Hepatic stellate cell (primary cell): ENCODE data around the gene WASF3.

Experiments used
- DNase-seq: peaks from one replicate; pipeline ENCODE4 v3.0.0; 2011; ENCODE audit warnings: low spot score

WASF3 gene

DNA sequence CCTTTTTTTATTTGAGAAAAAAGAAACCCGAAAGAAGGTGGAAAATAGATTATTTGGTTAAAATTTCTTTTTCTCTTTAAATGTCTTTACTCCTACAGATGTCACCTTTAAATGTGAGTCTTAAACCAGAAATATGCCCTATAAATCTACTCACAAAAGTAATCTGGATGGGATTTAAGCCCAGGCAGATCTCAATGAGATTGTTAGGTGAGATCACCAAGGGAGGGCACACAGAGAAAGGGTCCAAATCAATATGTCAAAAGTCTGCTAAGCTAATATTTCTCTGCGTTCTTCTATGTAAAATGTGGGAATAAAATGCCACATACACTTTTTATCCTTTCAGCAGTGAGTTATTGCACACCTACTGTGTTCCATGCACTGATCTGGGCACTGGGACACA, 32.9 kb downstream of the WASF3 start:
- no peak for DNase-seq

DNA sequence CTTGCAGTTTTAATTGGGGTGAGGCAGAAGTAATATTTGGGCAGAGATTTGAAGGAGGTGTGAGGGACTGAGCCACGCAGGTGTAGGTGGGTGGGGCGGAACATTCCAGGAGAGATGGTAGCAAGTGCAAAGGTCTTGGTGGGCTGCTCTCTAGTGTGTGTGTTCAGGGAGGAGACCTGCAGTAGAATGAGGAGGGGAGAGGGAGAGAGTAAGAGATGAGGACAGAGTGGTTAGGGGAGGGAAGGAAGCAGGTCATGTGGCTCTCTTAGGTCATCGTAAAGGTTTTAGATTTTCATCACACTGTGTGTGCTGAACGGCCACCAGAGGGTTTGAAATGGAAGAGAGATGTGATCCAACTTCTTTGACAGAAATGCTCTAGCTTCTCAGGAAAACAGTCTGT, 33.5 kb downstream of the WASF3 start:
- no peak for DNase-seq

DNA sequence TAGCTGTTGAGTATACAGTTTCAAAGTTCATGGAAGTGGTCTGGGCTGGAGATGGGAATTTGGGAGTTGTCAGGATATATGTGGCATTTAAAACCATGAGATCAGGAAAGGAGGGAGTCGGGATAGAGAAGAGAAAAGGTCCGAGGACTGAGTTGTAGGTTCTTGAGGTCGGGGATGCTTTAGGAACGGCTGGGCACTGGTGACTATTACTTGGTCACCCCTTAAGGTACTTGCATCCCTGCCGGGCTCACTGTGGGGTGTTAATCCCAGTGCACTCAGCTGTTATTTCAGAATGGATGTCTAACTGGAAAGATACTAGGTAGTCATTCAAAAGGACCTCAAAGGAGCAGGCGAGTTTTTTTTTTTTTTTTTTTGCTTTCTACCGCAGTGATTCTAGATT, 34.2 kb downstream of the WASF3 start:
- DNase-seq = no peak

DNA sequence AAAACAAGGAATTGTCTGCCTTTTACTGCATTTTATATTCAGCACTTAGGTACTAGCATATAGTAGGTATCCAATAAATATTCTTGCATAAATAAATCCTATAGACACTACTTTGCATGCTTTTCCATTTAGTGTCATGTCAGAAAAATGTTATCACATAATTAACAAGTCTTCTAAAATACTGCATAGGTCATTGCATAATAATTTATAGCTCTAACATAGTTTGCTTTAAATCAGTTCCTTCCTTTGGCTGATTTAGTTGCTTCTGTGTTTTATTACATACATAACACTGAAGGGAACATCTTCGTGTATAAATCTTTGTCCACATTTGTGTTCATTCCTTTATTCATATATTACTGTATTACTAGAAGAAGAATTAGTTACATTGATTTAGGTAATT, 36.2 kb downstream of the WASF3 start:
- DNase-seq = no peak

DNA sequence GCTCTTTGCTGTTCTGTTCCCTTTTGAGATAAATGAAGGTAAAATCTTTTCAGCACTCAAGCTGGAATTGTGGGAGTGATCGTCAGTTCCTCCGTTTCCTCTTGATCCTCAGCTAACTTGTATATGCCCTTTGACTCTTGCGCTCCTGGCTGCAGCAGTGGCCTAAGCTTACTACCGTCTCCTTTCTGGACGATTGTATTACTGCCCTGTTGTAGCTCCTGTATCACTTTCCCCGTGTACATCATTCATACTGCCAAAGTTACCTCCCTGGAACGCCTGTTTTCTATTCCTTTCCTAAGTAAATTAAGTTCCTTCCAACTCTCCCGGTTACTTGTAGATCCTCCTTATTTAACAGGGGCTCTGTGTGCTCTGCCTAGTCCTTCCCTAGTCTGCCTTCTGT, 36.9 kb downstream of the WASF3 start:
- DNase-seq = no peak

DNA sequence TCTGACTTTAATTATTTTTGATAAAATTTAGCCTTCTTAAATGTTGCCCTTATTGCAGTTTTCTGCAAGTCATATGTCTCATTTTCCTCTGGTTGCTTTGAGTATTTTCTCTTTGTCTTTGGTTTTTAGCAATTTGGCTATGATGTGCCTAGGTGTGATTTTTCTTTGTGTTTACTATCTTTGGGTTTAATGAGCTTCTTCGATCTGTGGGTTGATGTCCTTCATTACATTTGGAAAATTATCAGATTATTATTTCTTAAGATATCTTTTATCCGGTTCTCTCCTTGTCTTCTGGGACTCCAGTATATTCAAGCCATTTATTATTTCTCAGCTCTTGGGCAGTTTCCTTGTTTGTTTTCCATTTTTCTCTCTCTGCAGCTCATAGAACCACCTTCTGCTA, 39.0 kb downstream of the WASF3 start:
- DNase-seq = no peak

DNA sequence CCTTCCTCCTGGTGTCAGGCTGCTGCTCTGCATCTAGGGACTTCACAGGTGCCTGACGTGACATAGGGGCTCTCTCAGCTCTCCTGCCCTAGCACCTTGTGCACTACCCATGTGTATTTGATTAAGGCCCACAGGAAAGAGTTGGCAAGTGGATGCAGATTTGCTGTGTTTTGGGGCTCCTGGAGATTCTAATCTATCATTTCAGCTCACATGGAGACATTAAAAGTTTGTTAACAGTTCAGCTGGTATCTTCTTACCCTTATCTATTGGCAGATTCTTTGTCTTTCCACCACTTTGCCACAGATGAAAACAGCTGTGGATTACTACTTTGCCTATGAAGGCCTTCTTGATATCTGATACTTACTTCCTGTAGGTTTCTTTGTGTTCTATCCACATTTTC, 41.9 kb downstream of the WASF3 start:
- no peak for DNase-seq

DNA sequence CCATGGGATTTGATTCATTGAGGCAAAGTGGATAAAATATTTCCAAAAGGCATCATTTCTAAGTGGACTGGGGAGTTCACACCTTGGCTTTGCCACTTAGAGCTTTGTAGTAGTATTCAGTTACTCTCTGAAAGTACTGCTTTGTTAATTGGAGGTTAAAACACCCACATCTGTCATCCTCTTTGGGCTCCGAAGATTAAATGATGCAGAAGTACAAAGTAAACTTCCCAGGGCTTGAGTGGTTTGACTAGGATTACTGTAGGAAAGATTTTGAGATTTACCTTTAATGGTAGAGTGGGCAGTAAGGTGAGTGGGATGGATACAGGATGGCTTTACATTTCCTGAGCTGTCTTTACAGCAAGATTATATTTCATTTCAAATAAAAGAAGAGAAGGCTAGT, 42.4 kb downstream of the WASF3 start:
- no peak for DNase-seq

DNA sequence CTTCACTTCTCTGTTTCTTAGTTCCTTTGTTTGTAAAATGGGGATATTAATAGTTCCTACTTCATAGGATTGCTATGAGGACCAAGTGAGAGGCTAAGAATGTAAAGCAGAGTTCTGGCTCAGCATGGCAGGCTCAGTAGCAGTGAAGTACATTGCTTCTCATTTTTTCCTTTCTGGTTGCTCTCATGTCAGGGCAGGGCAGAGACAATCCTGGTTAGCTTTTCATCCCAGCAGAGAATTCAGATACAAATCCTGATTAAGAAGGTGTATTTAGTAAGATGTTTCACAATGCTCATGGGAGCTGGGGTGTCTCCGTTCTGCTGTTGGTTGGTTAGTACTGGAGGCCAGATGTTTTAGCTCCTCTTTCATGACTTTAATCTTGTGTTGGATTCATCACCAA, 42.9 kb downstream of the WASF3 start:
- no peak for DNase-seq

DNA sequence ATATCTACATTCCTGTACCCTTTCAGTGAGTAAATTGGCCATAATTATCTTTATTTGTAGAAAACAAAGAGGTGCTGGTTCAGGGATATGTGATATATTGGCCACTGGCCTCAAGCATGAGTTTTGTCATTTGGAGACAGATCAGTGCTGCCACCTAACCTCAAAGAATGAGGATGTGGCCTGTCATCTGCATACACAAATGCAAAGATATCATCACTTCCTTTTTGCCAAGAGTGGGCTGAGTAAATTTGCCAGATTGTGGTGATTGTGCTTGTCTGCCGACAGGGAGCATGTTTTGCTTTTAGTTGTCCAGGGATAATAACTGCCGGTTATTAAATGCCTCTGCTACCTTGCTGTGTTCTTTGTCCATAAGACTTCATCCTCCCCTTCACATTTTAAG, 44.2 kb downstream of the WASF3 start:
- DNase-seq = peak; percentile 15

DNA sequence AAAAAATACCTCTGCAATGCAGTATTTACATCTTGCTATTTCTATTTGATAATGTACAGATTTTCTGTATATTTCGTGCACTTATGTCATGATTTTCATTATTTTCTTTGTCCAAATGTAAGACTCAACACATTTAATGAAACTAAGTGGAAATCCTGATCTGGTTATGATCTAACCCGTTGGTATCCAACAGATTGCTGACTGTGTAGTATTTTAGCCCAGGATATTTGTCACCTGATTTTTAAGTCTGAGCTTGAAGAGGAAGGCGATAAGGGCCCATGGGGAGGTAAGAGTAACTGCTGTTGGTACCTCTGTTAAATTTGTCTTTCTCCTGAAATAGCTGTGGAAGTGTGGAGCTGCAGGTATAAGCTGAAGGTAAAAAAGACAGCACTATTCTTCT, 45.3 kb downstream of the WASF3 start:
- no peak for DNase-seq

DNA sequence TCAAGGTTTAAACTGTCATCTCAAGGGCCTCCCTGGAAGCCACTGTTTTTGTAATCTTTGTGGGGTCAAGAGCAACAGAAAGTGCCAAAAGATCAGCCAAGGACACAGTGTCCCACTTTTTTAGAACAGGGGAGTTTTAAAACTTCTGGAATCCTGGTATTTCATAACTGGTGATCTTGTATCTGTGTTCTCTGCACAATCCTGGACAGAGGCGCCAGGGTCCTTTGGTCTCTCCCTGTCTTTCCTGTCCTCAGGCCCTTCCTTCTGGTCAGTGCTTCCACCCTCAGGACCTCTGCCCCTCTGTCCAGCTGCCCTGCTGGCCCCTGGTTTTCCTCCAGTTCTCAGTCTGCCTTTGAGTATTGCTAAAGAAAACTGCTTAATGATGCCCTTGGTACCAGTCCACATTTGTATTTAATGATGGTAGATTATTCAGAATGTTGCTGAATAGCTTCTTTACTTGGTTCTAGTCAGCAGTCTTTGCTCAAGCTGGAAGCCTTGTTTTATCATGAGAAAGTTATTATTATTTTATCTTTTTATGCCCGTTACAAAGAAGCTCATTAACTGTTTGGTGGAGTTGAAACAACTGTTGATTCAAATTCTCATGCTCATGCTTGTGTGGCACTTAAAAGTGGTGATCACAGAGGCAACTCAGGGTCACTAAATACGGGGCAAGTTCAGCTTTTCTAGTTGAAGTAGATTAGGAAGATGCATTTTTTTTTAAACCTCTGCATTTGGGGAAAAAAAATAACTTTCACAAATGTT, 47.5 kb downstream of the WASF3 start:
- no peak for DNase-seq

DNA sequence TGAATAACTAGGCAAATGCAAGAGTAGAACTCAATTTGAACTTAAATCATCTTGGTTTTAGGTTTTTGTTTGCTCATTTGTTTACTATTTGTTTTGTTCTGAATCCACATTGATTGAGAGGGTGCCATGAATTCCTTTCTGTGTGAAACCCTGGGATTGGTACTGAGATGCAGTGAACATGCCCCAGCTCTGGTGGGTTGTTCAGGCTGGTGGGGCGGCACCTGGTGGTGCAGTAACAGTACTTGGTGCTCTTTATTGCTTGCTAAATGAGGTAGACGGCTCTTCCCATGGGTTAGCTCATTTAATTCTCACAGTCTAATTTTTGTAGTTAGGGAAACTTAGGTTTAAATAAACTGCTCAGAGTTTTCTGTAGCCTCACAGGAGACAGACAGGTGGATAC, 48.4 kb downstream of the WASF3 start:
- no peak for DNase-seq

DNA sequence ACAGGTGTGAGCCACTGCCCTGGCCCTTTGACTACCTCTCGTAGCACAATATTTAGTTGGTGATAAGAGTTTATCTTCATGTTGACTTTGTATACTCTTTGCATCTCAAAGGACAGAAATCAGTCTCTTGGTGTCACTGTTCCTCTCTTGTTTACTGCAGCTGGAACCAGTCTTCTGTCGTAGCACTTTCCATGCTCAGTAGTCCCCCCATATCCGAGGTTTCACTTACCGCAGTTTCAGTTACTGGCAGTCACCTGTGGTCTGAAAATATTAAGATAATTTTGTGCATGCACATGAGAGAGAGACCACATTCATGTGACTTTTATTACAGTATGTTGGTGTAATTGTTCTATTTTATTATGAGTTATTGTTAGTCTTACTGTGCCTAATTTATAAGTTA, 49.1 kb downstream of the WASF3 start:
- no peak for DNase-seq

DNA sequence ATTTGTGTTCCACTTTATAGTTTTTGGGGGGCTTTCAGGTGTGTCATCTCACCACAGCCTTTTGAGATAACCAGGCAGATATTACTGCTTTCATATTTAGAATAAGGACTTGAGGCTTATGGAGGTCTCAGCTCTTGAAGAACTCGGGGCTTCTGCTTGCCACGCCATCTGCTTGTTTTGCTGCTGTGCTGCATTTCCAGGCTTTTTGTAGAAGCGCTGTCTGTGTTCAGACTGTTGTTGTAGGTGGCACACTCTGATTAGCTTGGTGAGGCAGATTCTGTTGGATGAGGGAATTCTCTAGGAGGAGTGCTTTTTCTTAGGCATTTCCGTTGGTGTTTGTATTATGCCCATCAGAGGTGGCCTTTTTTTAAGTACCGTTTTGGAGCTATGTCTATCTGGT, 57.2 kb downstream of the WASF3 start:
- no peak for DNase-seq

DNA sequence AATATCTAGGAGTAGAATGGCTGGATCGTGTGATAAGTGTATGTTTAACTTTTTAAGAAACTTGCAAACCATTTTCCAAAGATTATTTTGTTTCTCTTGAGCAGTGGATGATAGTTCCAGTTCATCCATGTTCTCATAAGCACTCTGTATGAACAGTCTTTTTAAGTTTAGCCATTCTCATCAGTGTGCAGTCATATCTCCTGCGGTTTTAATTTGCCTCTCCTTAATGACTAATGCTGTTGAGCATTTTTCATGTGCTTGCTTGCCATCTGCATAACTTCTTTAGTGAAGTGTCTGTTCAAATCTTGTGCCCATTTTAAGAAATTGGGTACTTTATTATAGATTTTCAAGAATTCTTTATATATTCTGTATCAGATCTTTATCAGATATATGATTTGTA, 58.6 kb downstream of the WASF3 start:
- DNase-seq = no peak

DNA sequence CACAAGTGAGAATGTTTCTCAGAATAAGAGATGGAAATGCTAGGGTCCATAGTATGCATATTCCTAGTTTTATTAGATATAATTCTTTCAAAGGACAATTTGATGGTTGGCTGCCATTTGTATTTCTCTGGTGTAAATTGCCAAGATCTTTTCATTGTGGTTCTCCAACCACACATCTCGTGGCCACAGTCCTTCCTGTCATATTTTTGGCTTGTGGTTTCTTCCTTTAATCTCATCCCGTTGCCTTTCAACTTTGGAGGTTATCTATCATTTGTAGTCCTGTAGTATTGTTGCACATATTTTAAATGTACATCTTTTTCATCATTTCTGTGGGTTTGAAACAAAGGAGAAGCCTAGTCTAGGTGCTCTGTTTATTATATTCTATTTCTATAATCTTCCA, 61.2 kb downstream of the WASF3 start:
- DNase-seq = no peak

DNA sequence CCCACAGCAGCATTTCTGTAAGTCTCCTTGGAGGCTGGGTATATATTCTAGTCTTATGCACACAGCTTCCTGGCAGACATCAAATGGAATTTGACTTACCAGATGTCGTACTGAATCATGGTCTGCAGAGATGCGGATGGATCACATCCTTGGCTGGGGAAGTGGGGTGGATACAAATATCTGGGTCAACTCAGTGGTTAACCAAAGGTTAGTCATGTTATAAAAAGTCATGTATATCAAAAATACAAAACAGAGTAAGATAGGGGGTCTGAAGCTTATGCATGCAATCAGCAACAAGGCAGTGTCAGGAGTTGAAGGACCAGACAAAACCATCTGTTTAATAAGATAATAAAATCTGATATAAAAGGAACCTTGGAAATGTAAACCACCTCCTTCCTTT, 61.9 kb downstream of the WASF3 start:
- DNase-seq = peak; percentile 34

DNA sequence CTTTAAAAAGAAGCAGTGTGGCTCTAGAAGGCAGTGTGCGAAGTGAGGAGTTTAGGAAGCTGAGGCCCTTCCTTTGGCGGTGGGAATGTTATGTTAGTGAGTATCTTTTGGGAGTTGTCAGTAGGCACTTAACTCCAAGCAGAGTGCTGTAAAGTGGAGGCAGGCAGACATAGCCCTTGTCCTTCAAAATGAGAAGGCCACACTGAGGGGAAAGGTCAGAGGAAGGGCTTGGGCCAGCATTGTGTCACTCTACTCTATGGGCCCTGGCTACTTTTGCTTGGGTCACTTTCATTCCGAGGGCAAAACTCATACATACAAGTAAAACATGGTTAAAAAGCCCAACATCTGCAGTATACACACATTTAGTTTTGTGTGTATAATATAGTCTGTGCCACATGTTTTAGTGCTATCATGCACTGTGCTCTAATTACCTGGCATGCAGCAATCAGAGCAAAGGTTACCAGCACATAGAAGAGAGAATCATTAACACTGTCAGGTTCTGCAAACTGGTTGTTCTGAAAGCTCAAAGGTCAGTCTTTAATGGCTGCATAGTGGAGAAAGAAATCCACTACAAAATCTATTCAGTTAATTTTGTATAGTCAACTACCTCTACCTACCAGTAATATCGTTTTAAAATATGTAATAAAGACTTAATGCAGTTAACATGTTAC, 64.4 kb downstream of the WASF3 start:
- no peak for DNase-seq

DNA sequence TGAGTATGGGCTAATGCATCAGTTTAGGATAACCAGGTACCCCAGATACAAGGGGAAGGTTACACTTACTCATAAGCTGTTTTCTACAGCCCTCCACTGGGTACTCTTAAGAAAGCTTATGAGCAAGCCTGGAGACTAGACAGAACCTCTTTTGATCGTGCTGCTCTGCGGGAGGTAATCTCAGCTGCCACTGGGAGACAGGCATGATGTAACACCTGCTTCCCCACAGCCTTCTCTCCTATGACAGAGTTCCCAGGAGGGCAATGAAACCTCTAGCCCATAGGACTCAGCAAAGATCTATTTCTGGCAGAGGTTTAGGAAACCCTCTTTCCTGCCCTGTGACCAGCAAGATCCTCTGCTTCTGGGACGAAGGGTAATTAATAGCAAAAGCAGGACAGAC, 65.6 kb downstream of the WASF3 start:
- DNase-seq = no peak

DNA sequence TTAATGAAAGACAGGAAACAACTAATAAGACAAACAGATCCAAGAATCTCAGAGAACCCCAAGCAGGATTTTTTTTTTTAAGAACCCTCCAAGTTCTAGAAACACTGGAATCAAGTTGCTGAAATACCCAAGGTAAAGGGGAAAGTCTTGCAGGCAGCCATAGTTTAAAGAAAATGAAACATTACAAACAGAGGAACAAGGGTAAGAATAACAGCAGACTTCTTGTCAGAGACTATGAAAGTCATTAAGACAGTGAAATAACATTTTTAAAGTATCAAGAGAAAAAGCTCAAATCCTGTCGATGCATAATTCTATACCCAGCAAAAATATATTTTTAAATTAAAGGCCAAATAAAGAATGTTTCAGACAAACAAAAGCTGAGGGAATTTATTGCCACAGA, 67.1 kb downstream of the WASF3 start:
- no peak for DNase-seq

DNA sequence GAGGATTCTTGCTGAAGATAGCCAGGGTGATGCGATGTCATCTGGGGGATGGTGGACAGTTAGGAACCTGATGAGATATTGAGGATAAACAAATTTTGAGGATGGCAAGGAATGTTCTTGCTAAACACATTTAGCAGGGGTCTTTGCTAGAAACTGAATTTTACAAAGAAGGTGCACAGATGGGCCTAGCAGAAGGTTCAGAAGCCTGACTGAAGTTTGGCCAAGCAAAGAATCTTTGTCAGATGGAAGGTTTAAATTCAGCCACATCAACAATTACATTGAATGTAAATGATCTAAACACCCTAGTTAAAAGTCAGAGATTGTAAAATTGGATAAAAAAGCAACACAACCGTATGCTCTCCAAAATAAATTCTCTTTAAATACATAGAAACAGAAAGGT, 68.8 kb downstream of the WASF3 start:
- no peak for DNase-seq

DNA sequence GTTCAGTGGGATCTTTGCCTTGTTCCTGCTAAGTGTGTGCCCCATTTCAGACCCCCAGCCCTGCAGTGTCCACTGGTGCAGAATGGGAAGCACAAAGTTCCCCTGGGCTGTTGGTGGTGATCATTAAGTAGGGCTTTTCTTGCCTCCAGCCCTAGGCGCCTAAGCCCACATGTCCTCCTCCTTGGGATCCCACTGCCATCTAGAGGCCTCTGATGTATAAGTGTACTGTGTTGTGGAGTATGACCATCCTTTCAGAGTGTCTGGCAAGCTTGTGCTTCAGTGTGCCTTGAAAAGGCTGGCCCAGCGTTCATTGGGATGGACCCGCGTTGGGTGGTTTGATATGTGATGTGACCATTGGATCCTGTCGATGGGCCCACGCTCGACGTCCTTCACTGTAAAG, 71.2 kb downstream of the WASF3 start:
- no peak for DNase-seq

DNA sequence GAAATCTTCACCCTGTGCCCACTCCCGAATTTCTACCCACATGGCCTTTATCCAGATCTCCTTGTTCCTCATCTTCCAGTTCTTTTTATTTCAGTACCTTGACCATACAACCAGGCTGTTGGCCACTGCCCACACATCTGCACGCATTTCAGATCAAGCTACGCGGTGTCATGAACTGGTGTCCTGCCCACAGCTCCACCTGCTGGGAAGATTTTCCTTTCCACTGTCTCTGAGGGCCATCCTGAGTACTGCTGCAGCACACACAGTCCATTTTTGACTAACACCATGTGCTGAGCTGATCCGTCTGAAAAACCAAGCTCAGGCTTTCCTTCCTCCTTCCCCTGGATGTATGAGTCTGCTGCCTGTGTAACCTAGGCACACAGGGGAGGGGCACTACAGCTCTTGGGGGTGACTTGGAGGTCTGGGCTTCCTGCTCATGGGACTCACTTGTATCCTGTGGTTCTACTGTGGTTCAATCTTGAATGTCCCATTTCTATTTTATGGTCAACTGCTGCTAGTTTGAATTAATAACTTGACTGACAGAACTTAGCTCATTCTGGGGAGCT, 71.9 kb downstream of the WASF3 start:
- no peak for DNase-seq
